Measurements from ENCODE around the gene CXorf65.

DNA sequence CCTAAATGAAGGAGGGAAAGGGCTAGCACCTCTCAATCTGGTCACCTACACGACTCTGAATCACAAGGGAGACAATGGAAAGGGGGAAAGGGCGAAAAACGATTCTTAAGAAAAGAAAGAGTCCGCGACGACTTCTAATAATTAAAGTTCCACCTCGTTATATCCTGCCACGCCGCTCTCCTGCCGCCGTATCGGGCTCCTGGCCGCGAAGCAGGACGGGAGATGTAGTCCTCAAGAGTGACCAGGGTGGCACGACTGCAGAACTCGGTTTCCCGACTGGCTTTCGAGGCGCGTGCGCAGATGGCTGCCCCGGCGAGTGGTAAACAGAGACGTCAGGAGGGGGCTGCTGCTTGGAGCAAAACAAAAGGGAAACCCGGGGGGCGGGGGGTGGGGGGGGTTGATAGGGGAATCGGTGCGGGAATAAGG lies 11.0 kb downstream of the CXorf65 start, which contains the start of gene FOXO4:
- TF ChIP-seq, protein P1, sequence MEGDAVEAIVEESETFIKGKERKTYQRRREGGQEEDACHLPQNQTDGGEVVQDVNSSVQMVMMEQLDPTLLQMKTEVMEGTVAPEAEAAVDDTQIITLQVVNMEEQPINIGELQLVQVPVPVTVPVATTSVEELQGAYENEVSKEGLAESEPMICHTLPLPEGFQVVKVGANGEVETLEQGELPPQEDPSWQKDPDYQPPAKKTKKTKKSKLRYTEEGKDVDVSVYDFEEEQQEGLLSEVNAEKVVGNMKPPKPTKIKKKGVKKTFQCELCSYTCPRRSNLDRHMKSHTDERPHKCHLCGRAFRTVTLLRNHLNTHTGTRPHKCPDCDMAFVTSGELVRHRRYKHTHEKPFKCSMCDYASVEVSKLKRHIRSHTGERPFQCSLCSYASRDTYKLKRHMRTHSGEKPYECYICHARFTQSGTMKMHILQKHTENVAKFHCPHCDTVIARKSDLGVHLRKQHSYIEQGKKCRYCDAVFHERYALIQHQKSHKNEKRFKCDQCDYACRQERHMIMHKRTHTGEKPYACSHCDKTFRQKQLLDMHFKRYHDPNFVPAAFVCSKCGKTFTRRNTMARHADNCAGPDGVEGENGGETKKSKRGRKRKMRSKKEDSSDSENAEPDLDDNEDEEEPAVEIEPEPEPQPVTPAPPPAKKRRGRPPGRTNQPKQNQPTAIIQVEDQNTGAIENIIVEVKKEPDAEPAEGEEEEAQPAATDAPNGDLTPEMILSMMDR (IDR thresholded peaks at IDR 0.05; ENCODE audit: low read length): no peak
- TF ChIP-seq EZH2 (optimal IDR thresholded peaks at IDR 0.05; ENCODE audit: low read depth, low read length): no peak
- no peak for TF ChIP-seq EZH2phosphoT487 (IDR thresholded peaks at IDR 0.05; ENCODE audit: low read length)

Measured in MM.1S (cell line).